ENCODE data around the gene MMP28.

The MMP28 gene

DNA sequence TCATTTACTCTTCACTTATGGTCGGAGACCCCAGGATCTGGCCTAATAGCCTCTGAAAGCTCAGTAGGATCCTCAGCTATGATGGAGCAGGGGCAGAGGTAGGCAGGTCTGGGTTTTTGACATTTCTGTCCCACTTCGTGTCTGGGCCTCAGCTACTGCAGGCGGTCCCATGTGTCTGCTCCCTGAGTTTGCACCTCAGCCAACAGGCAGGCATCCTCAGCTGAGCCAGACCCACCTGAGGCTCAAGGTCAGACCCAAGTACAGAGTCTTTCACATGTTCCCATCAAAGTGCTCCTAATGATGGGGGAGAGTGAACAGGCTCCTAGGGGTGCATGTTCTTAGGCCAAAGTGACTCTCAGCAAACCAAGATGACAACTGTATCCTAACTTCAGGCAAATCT, 66.9 kb downstream of the MMP28 start:
- Histone ChIP-seq H3K9me3 (ENCODE audit: insufficient read depth, low read depth, low read length) (no peaks in the 10 kb centered on the region), H3K4me1 (ENCODE audit: insufficient read depth, low read length) (peaks cover 32% of the 10 kb centered on the region), H3K4me3 (ENCODE audit: low read length) (no peak overlapping the region), H3K27me3 (ENCODE audit: insufficient read depth, low read length) (peaks cover 18% of the 10 kb centered on the region), H3K36me3 (ENCODE audit: insufficient read depth, low read depth, low read length) (peaks cover 27% of the 10 kb centered on the region), H3K9ac (ENCODE audit: low read depth, low read length) (no peak overlapping the region), H3K27ac (ENCODE audit: low read length) (no peak overlapping the region)

DNA sequence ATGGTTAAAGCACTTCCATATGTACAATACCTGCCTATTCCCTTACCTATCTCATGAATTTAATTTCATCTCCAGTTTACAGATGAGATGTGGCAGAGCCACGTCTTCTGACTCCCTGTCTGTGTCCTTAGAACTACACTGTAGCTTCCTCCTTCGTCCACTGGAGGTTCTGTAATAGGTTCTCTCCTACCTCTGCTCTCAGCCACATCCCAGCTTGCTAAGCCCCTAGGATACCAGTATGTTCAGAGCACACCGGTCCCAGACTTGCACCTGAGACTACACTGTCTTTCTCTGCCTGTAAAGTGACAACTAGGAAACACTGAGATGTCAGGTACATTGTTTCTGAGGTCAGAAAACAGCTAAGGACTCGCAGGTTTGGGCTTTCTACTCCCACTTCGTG, 67.8 kb downstream of the MMP28 start:
- Histone ChIP-seq H3K9me3 (ENCODE audit: insufficient read depth, low read depth, low read length) (no peaks in the 10 kb centered on the region), H3K36me3 (ENCODE audit: insufficient read depth, low read depth, low read length) (peaks cover 36% of the 10 kb centered on the region), H3K27ac (ENCODE audit: low read length) (no peak overlapping the region), H3K4me3 (ENCODE audit: low read length) (no peak overlapping the region), H3K4me1 (ENCODE audit: insufficient read depth, low read length) (peaks cover 28% of the 10 kb centered on the region), H3K9ac (ENCODE audit: low read depth, low read length) (no peak overlapping the region), H3K27me3 (ENCODE audit: insufficient read depth, low read length) (peaks cover 15% of the 10 kb centered on the region)

DNA sequence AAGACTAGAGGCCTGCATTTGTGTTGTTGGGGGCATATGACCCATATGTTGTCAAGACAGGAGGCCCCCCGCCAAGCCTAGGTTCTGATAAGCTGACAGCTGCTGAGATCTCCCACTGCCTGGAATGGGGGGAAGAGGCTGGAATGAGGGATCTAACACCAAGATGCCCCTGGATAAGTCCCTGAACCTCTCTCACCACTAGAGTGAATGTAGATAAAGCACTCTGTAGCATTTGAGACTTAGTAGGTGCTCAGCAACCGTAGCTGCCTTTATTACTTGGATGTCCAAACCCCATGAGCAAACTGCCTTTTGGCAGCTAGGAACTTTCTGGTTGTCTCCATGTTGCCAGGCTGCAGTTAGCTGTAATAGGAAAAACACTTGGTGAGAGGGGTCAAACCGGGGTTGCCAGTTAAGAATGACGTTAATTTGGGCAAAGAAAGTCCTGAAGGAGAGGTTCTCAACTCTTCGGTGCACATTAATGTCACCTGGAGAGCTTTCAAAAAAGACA, 68.4 kb downstream of the MMP28 start:
- H3K27me3 ChIP-seq (ENCODE audit: insufficient read depth, low read length): peaks cover 10% of the 10 kb centered on the region
- H3K9me3 ChIP-seq (ENCODE audit: insufficient read depth, low read depth, low read length): no peaks in the 10 kb centered on the region
- H3K36me3 ChIP-seq (ENCODE audit: insufficient read depth, low read depth, low read length): peaks cover 42% of the 10 kb centered on the region
- no peak overlapping the region for H3K9ac ChIP-seq (ENCODE audit: low read depth, low read length)
- peaks cover 26% of the 10 kb centered on the region for H3K4me1 ChIP-seq (ENCODE audit: insufficient read depth, low read length)
- H3K27ac ChIP-seq (ENCODE audit: low read length): no peak overlapping the region
- H3K4me3 ChIP-seq (ENCODE audit: low read length): no peak overlapping the region

DNA sequence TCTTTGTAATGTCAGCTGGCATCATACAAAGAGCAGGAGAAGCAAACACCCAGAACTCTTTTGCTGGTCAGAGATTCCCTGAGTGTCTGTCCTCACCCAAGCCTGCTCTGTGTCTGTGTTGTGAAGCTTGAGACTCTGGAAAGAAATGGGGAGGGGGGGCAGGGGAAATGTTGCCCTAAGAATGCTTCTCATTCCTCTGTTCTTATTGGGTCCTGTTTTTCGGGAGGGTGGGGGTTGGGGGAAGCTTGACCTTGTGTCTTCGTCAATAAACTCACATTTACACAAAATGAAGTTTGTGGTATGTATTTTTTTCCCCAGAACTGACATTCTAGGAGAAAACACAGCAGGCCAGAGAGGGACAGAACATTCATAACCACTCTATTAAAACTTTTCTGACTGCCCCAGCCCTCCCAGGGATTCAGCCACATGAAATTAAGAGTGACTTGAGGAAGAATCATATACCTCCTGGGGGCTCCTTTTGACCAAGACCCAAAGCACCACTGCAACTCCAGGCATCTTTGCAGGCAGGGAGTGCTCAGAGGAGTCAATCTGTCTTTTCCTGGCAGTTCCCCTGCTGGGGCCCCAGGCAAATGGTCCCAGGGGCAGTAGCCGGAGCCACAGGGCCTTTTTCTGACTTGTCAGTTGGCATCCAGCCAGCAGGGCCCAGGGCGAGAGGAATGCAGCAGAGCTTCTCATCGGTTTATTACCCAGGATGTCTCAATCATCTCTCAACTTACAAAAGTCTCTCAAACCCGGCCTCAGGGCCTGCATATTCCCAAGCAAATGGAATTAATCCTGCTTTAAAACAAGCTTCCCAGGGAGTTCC, 69.1 kb downstream of the MMP28 start:
- H3K4me1 ChIP-seq (ENCODE audit: insufficient read depth, low read length): peaks cover 26% of the 10 kb centered on the region
- no peaks in the 10 kb centered on the region for H3K9me3 ChIP-seq (ENCODE audit: insufficient read depth, low read depth, low read length)
- H3K4me3 ChIP-seq (ENCODE audit: low read length): no peak overlapping the region
- peaks cover 49% of the 10 kb centered on the region for H3K36me3 ChIP-seq (ENCODE audit: insufficient read depth, low read depth, low read length)
- H3K27ac ChIP-seq (ENCODE audit: low read length): no peak overlapping the region
- peaks cover 10% of the 10 kb centered on the region for H3K27me3 ChIP-seq (ENCODE audit: insufficient read depth, low read length)
- H3K9ac ChIP-seq (ENCODE audit: low read depth, low read length): no peak overlapping the region

DNA sequence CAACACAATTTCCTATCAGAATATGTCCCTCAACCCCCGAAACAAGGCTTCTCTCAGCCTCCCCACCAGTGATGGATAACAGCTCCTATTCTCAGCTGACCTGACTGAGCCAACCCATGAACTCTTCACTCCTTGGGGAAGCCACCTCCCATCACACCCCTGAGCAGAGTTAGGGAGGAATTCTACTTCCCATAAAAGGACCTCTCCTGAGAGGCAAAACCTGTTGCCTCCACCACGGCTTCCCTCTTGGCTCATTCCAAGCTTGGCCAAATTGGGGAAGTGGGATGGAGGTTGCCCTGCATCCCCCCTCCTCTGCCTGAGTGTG, 69.7 kb downstream of the MMP28 start:
- Histone ChIP-seq H3K9me3 (ENCODE audit: insufficient read depth, low read depth, low read length) (no peaks in the 10 kb centered on the region), H3K4me1 (ENCODE audit: insufficient read depth, low read length) (peaks cover 22% of the 10 kb centered on the region), H3K27ac (ENCODE audit: low read length) (no peak overlapping the region), H3K9ac (ENCODE audit: low read depth, low read length) (no peak overlapping the region), H3K36me3 (ENCODE audit: insufficient read depth, low read depth, low read length) (peaks cover 49% of the 10 kb centered on the region), H3K4me3 (ENCODE audit: low read length) (no peak overlapping the region), H3K27me3 (ENCODE audit: insufficient read depth, low read length) (peaks cover 5% of the 10 kb centered on the region)

DNA sequence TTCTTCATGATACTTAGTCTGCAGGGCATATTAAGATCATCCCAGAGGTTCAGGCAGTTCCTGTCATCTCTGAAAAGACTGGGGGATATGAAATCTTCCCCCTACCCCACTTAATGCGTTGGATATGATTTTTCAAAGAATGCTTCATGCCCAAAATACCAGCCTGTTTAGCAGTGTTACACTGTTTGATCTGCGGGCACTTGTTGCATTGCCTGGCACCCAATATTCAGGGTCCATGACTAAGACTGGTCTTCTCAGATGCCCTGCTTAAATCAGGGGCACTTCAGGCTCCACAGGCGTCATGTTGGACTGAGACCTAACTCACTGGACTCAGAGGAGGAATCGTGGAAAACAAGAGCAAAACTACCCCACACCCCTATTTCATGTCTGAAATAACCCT, 70.4 kb downstream of the MMP28 start:
- Histone ChIP-seq H3K27ac (ENCODE audit: low read length) (no peak overlapping the region), H3K4me3 (ENCODE audit: low read length) (no peak overlapping the region), H3K4me1 (ENCODE audit: insufficient read depth, low read length) (peaks cover 16% of the 10 kb centered on the region), H3K36me3 (ENCODE audit: insufficient read depth, low read depth, low read length) (peaks cover 49% of the 10 kb centered on the region), H3K9me3 (ENCODE audit: insufficient read depth, low read depth, low read length) (no peaks in the 10 kb centered on the region), H3K9ac (ENCODE audit: low read depth, low read length) (no peak overlapping the region), H3K27me3 (ENCODE audit: insufficient read depth, low read length) (no peaks in the 10 kb centered on the region)

GRCh38 chr17:35723735-35724134, 71.7 kb downstream of the MMP28 start:
- Histone ChIP-seq H3K9ac (ENCODE audit: low read depth, low read length) (no peak overlapping the region), H3K27ac (ENCODE audit: low read length) (no peak overlapping the region), H3K36me3 (ENCODE audit: insufficient read depth, low read depth, low read length) (peaks cover 58% of the 10 kb centered on the region), H3K9me3 (ENCODE audit: insufficient read depth, low read depth, low read length) (no peaks in the 10 kb centered on the region), H3K4me3 (ENCODE audit: low read length) (no peak overlapping the region), H3K4me1 (ENCODE audit: insufficient read depth, low read length) (peaks cover 4% of the 10 kb centered on the region), H3K27me3 (ENCODE audit: insufficient read depth, low read length) (no peaks in the 10 kb centered on the region)

DNA sequence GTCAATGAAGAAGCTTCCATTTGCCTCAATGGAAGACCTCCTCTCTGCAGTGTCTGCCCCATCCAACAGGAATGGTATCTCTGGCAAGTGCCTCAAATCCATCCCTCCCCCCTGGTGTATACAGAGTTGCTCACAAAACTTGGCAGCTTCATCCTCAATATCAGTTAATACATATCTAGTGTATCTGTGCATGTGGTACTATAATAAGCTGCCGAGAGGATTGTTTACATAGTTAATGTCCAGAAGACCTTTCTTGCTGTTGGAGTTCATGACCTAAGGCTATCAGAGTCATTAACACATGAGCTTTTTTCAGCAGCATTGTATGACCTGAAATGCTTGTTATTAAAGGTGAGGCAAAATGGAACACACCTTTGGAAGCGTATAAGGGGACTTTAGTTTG, 78.0 kb downstream of the MMP28 start:
- H3K27ac ChIP-seq (ENCODE audit: low read length): no peak overlapping the region
- no peaks in the 10 kb centered on the region for H3K27me3 ChIP-seq (ENCODE audit: insufficient read depth, low read length)
- H3K36me3 ChIP-seq (ENCODE audit: insufficient read depth, low read depth, low read length): peaks cover 56% of the 10 kb centered on the region
- no peak overlapping the region for H3K4me3 ChIP-seq (ENCODE audit: low read length)
- H3K4me1 ChIP-seq (ENCODE audit: insufficient read depth, low read length): no peaks in the 10 kb centered on the region
- no peaks in the 10 kb centered on the region for H3K9me3 ChIP-seq (ENCODE audit: insufficient read depth, low read depth, low read length)
- H3K9ac ChIP-seq (ENCODE audit: low read depth, low read length): no peak overlapping the region

GRCh38 chr17:35716897-35717465, 78.5 kb downstream of the MMP28 start:
- H3K27me3 ChIP-seq (ENCODE audit: insufficient read depth, low read length): no peaks in the 10 kb centered on the region
- no peak overlapping the region for H3K27ac ChIP-seq (ENCODE audit: low read length)
- H3K4me3 ChIP-seq (ENCODE audit: low read length): no peak overlapping the region
- no peaks in the 10 kb centered on the region for H3K9me3 ChIP-seq (ENCODE audit: insufficient read depth, low read depth, low read length)
- H3K4me1 ChIP-seq (ENCODE audit: insufficient read depth, low read length): no peaks in the 10 kb centered on the region
- H3K9ac ChIP-seq (ENCODE audit: low read depth, low read length): no peak overlapping the region
- H3K36me3 ChIP-seq (ENCODE audit: insufficient read depth, low read depth, low read length): peaks cover 52% of the 10 kb centered on the region

GRCh38 chr17:35716173-35716572, 79.3 kb downstream of the MMP28 start:
- no peak overlapping the region for H3K27ac ChIP-seq (ENCODE audit: low read length)
- H3K27me3 ChIP-seq (ENCODE audit: insufficient read depth, low read length): no peaks in the 10 kb centered on the region
- H3K36me3 ChIP-seq (ENCODE audit: insufficient read depth, low read depth, low read length): peaks cover 50% of the 10 kb centered on the region
- no peak overlapping the region for H3K4me3 ChIP-seq (ENCODE audit: low read length)
- no peak overlapping the region for H3K9ac ChIP-seq (ENCODE audit: low read depth, low read length)
- H3K4me1 ChIP-seq (ENCODE audit: insufficient read depth, low read length): no peaks in the 10 kb centered on the region
- H3K9me3 ChIP-seq (ENCODE audit: insufficient read depth, low read depth, low read length): no peaks in the 10 kb centered on the region

All from iPS-20b (cell line).